ENCODE data around the gene MRM2. TPM values are rescaled to one million over a fixed set of nuclear protein-coding genes. Genes with fewer than 3 reads are reported as not detected.

Gene MRM2
- total RNA-seq, 2 experiments from 2014 or later, result 3.6 to 3.7 TPM

- no peak overlapping the region for H3K27ac Mint-ChIP-seq
- peaks cover 72% of the 10 kb centered on the region for H3K36me3 Mint-ChIP-seq (ENCODE audit: low read depth)
- peaks cover 7% of the 10 kb centered on the region for H3K4me1 ChIP-seq (ENCODE audit: insufficient read depth, low read length)
Observed at GRCh38 chr7:2217716-2218443, 24.1 kb downstream of the MRM2 start.

GRCh38 chr7:2217206-2217605 lies 24.8 kb downstream of the MRM2 start:
- Histone ChIP-seq H3K36me3 (ENCODE audit: insufficient read depth, low read length) (peaks cover 72% of the 10 kb centered on the region), H3K27ac (ENCODE audit: low read depth in 1 of 2, low read length in 2 of 2) (no peak overlapping the region), H3K9me3 (ENCODE audit: control insufficient read depth in 1 of 2, insufficient read depth in 1 of 2, low read length in 2 of 2) (no peaks in the 10 kb centered on the region), H3K4me3 (ENCODE audit: low read length) (no peak overlapping the region), H3K27me3 (ENCODE audit: control insufficient read depth in 1 of 2, insufficient read depth in 2 of 2, low read length in 2 of 2) (no peaks in the 10 kb centered on the region), H3K4me1 (ENCODE audit: insufficient read depth, low read length) (peaks cover 7% of the 10 kb centered on the region)
- intact Hi-C loops (cut with DNase I, micrococcal nuclease), result no loop called here
- no peak overlapping the region for H3K27ac Mint-ChIP-seq
- no peaks in the 10 kb centered on the region for H3K4me1 Mint-ChIP-seq (ENCODE audit: low read depth)
- H3K9me3 Mint-ChIP-seq, result no peaks in the 10 kb centered on the region
- H3K27me3 Mint-ChIP-seq, result no peaks in the 10 kb centered on the region
- H3K36me3 Mint-ChIP-seq (ENCODE audit: low read depth), result peaks cover 73% of the 10 kb centered on the region
- DNase-seq (no peak), ATAC-seq (ENCODE audit: poor library complexity) (no peak)
- ChIA-PET POLR2A (no interaction called here), CTCF (no interaction called here)
- H3K4me3 Mint-ChIP-seq, result no peak overlapping the region
- no peak for TF ChIP-seq CTCF (IDR thresholded peaks at IDR 0.05)

More at GRCh38 chr7:2217716-2218443, 24.1 kb downstream of the MRM2 start:
- Histone ChIP-seq H3K27me3 (ENCODE audit: control insufficient read depth in 1 of 2, insufficient read depth in 2 of 2, low read length in 2 of 2) (no peaks in the 10 kb centered on the region), H3K9me3 (ENCODE audit: control insufficient read depth in 1 of 2, insufficient read depth in 1 of 2, low read length in 2 of 2) (no peaks in the 10 kb centered on the region), H3K36me3 (ENCODE audit: insufficient read depth, low read length) (peaks cover 70% of the 10 kb centered on the region), H3K27ac (ENCODE audit: low read depth in 1 of 2, low read length in 2 of 2) (no peak overlapping the region), H3K4me3 (ENCODE audit: low read length) (no peak overlapping the region)
- no peak for TF ChIP-seq CTCF (IDR thresholded peaks at IDR 0.05)
- DNase-seq (no peak), ATAC-seq (ENCODE audit: poor library complexity) (no peak)
- POLR2A ChIA-PET, result no interaction called here
- no peak overlapping the region for H3K4me3 Mint-ChIP-seq
- H3K9me3 Mint-ChIP-seq, result no peaks in the 10 kb centered on the region
- CTCF ChIA-PET, result no interaction called here
- intact Hi-C loops (cut with DNase I, micrococcal nuclease), result no loop called here
- no peaks in the 10 kb centered on the region for H3K27me3 Mint-ChIP-seq
- no peaks in the 10 kb centered on the region for H3K4me1 Mint-ChIP-seq (ENCODE audit: low read depth)

- H3K27ac Mint-ChIP-seq, result no peak overlapping the region
- peaks cover 66% of the 10 kb centered on the region for H3K36me3 ChIP-seq (ENCODE audit: insufficient read depth, low read length)
Observed at GRCh38 chr7:2215851-2216250, 26.2 kb downstream of the MRM2 start.

More at GRCh38 chr7:2215851-2216250, 26.2 kb downstream of the MRM2 start:
- Mint-ChIP-seq H3K9me3 (no peaks in the 10 kb centered on the region), H3K4me1 (ENCODE audit: low read depth) (no peaks in the 10 kb centered on the region), H3K27me3 (no peaks in the 10 kb centered on the region), H3K4me3 (no peak overlapping the region), H3K36me3 (ENCODE audit: low read depth) (peaks cover 71% of the 10 kb centered on the region)
- CTCF ChIA-PET, result no interaction called here
- H3K27ac ChIP-seq (ENCODE audit: low read depth in 1 of 2, low read length in 2 of 2), result no peak overlapping the region
- no peak for DNase-seq
- H3K4me1 ChIP-seq (ENCODE audit: insufficient read depth, low read length), result peaks cover 7% of the 10 kb centered on the region
- H3K9me3 ChIP-seq (ENCODE audit: control insufficient read depth in 1 of 2, insufficient read depth in 1 of 2, low read length in 2 of 2), result no peaks in the 10 kb centered on the region
- no peaks in the 10 kb centered on the region for H3K27me3 ChIP-seq (ENCODE audit: control insufficient read depth in 1 of 2, insufficient read depth in 2 of 2, low read length in 2 of 2)
- intact Hi-C loops (cut with DNase I, micrococcal nuclease), result no loop called here
- H3K4me3 ChIP-seq (ENCODE audit: low read length), result no peak overlapping the region
- no peak for TF ChIP-seq CTCF (IDR thresholded peaks at IDR 0.05)
- no peak for ATAC-seq (ENCODE audit: poor library complexity)
- POLR2A ChIA-PET, result interaction anchor here (0.5 kb wide), 1 partner anchor 642 kb away, joined by 3 read pairs; no protein-coding TSS in a partner anchor

Data from CD4-positive, alpha-beta T cell (primary cell).